WERI-Rb-1 (cell line): ENCODE measurements around the gene NDUFAB1.

ENCODE experiments used
- DNase-seq: peaks from one replicate; pipeline ENCODE4 v3.0.0-alpha.2; 2020
- H3K27ac ChIP-seq: fragments of 250-450 bp; sonication (Bioruptor Pico); 2 replicates; pipeline ENCODE4 v1.5.1; 2020; ENCODE audit warnings: mild to moderate bottlenecking, moderate library complexity
- H3K27me3 ChIP-seq: fragments of 250-450 bp; sonication (Bioruptor Pico); 2 replicates; pipeline ENCODE4 v1.5.1; 2021; ENCODE audit warnings: mild to moderate bottlenecking, low read depth, moderate library complexity; ENCODE audit not compliant: insufficient read depth, severe bottlenecking
- H3K36me3 ChIP-seq: fragments of 250-450 bp; sonication (Bioruptor Pico); 2 replicates; pipeline ENCODE4 v1.5.1; 2020; ENCODE audit warnings: mild to moderate bottlenecking, moderate library complexity
- H3K4me3 ChIP-seq: 2 replicates; pipeline ENCODE4 v1.5.1; 2011; ENCODE audit warnings: low read depth, mild to moderate bottlenecking, control low read depth, low read length
- H3K9me3 ChIP-seq: fragments of 250-450 bp; sonication (Bioruptor Pico); 2 replicates; pipeline ENCODE4 v1.5.1; 2021; ENCODE audit warnings: mild to moderate bottlenecking, moderate library complexity; ENCODE audit not compliant: severe bottlenecking
- TF ChIP-seq, protein P1 (sequence below): IDR thresholded peaks from 2 replicates; pipeline ENCODE4 v1.5.1; 2011; ENCODE audit warnings: low read depth, mild to moderate bottlenecking, control low read depth, inconsistent platforms, low read length

Gene NDUFAB1

DNA sequence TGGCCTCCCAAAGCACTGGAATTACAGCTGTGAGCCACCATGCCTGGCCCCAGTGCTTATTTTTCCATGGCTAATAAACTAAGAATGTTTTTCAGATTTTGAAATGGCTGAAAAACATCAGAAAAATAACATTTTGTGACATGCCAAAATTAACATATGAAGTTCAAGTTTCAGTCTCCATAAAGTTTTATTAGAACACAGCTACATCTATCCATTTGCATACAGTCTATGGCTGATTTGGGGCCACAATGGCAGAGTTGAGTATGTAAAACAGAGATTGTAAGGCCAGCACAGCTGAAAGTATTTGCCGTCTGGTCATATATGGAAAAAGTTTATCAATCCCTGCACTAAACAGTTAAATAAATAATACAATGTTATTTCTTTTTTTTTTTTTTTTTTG is 13.8 kb upstream of the NDUFAB1 start:
- Histone ChIP-seq H3K9me3 (no peaks in the 10 kb centered on the region), H3K4me3 (no peak overlapping the region), H3K36me3 (peaks cover 44% of the 10 kb centered on the region), H3K27me3 (no peaks in the 10 kb centered on the region), H3K27ac (no peak overlapping the region)
- DNase-seq = no peak
- TF ChIP-seq, protein P1, sequence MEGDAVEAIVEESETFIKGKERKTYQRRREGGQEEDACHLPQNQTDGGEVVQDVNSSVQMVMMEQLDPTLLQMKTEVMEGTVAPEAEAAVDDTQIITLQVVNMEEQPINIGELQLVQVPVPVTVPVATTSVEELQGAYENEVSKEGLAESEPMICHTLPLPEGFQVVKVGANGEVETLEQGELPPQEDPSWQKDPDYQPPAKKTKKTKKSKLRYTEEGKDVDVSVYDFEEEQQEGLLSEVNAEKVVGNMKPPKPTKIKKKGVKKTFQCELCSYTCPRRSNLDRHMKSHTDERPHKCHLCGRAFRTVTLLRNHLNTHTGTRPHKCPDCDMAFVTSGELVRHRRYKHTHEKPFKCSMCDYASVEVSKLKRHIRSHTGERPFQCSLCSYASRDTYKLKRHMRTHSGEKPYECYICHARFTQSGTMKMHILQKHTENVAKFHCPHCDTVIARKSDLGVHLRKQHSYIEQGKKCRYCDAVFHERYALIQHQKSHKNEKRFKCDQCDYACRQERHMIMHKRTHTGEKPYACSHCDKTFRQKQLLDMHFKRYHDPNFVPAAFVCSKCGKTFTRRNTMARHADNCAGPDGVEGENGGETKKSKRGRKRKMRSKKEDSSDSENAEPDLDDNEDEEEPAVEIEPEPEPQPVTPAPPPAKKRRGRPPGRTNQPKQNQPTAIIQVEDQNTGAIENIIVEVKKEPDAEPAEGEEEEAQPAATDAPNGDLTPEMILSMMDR = no peak

DNA sequence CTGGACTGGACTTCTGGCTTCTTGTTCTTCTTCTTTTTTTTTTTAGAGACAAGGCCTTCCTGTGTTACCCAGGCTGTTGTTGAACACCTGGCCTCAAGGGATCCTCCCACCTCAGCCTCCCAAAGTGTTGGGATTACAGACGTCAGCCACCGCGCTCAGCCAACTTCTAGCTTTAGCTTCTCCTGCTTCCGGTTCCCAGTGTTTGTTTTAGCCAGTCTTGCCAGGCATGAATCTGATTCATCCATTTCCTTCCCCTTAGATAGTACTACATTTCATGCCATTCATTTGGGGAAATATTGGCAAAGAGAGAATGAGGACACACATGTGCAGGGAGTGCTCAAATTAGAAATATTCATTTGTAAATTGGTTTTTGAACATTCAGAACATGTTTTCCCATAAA is 12.1 kb upstream of the NDUFAB1 start:
- no peaks in the 10 kb centered on the region for H3K27me3 ChIP-seq
- H3K27ac ChIP-seq = no peak overlapping the region
- H3K9me3 ChIP-seq = no peaks in the 10 kb centered on the region
- DNase-seq = no peak
- H3K36me3 ChIP-seq = peaks cover 45% of the 10 kb centered on the region
- H3K4me3 ChIP-seq = no peak overlapping the region
- TF ChIP-seq, protein P1 = no peak

DNA sequence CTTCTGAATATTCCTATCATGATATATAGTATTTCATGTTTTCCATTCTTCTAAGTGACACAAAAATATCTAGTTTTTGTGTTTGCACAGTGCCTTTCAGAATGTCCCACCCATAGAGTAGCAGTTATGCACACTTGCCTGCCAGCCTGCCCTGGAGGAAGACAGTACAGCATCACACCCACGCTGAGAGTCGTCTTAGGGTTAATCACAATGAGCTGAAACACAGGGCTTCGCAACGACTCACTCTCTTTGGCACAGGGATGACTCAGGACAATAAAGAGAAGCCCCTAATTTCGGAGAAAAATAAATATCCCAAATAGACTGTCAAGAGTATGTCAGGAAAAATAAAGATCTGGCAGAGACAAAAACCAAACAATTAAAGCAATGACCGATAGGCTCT is 11.6 kb upstream of the NDUFAB1 start:
- Histone ChIP-seq H3K27ac (no peak overlapping the region), H3K4me3 (no peak overlapping the region), H3K36me3 (peaks cover 48% of the 10 kb centered on the region), H3K9me3 (no peaks in the 10 kb centered on the region), H3K27me3 (no peaks in the 10 kb centered on the region)
- DNase-seq = no peak
- TF ChIP-seq, protein P1 = no peak

DNA sequence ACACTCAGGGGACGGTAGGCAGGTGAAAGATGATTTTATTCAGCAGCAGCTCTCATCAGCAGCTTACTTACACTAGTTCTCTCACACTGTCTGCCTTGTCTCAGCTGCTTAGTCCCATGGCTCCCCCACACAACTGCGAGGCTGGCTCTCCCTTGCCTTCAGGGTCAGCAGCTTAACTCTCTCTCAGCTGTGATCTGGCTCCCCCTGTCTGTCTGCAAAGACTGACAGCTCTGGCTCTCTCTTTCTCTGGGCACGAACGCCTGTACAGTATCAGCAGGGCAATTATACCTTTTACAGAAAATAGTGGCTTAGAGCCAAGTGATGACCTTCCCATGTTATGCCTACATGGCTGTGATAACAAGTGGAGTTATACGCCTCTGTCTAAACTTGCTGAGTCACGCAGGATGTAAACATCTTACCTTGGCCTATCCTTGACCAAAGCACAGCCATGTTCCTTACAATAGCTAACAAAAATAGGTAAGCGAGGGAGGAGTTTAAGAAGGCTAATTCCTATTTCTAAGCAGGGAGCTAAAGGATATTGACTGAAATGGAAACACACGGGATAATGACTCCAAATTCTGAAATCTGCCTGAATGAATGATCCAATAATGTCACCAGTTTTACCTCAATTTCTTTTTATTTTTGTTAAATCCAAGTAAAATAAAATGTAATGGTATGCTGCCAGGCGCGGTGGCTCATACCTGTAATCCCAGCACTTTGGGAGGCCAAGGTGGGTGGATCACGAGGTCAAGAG is 1.1 kb upstream of the NDUFAB1 start:
- H3K9me3 ChIP-seq = no peaks in the 10 kb centered on the region
- no peaks in the 10 kb centered on the region for H3K27me3 ChIP-seq
- TF ChIP-seq, protein P1 = peak; percentile 66
- no peak overlapping the region for H3K4me3 ChIP-seq
- peaks cover 33% of the 10 kb centered on the region for H3K36me3 ChIP-seq
- peak overlapping the region; percentile 52 for H3K27ac ChIP-seq
- peak; percentile 83 for DNase-seq

DNA sequence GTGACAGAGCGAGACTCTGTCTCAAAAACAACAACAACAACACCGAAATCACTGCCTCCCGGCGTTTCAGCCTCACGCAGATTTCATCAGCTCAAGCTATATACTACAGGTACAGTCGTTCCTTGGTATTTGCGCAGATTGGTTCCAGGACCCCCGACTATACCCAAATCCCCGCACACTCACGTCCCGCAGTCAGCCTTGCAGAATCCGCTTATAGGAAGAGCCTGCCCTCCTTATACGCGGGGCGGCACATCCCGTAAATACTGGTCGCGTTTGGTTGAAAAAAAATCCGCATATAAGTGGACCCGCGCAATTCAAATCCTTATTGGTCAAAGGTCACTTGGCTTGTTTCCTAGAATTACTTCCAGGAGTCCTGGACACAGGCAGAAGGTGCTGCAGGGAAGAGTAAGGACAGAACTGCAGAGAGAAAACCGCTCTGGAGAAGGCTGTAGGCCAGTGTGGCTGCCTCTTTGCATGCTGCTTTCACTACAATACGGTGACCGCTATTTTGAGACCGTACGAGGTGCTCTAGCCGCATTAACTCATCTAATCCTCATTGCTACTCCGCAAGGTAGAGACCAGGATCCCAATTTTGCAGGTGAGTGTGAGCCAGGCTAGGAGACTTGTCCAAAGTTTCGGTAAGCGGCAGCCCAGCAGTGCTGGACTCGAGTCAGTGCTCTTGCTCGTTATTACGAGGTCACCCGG is 718 bp downstream of the NDUFAB1 start:
- Histone ChIP-seq H3K4me3 (peak overlapping the region; percentile 90), H3K9me3 (no peaks in the 10 kb centered on the region), H3K27me3 (no peaks in the 10 kb centered on the region), H3K27ac (peak overlapping the region; percentile 83), H3K36me3 (peaks cover 46% of the 10 kb centered on the region)
- no peak for DNase-seq
- TF ChIP-seq, protein P1 = no peak
